Thoracic aorta (tissue), 2 donors: ENCODE measurements around the gene RASGRP2. TPM values are rescaled to one million over a fixed set of nuclear protein-coding genes. Genes with fewer than 3 reads are reported as not detected.

ENCODE experiments used
- ATAC-seq: fragments of 150-250 bp; one replicate; pipeline ENCODE4 v1.8.0; 2017; ENCODE audit warnings: low read depth; ENCODE audit not compliant: insufficient number of reproducible peaks, low FRiP score
- DNase-seq: peaks from one replicate; pipeline ENCODE4 v3.0.0-alpha.2; 2020; ENCODE audit warnings: low spot score
- H3K27ac ChIP-seq, 2 donors: fragments of 200-600 bp; sonication (generic); 1 replicate in 1 of 2; 2 replicates in 1 of 2; pipeline ENCODE4 v1.5.1; 2016; ENCODE audit warnings: mild to moderate bottlenecking in 2 of 2, moderate library complexity in 2 of 2
- H3K27me3 ChIP-seq: fragments of 200-600 bp; sonication (generic); replicated peaks from 2 replicates; pipeline ENCODE4 v1.6.0; 2016; ENCODE audit warnings: mild to moderate bottlenecking; ENCODE audit not compliant: insufficient read depth
- H3K36me3 ChIP-seq: fragments of 200-600 bp; sonication (generic); one replicate; pipeline ENCODE4 v1.5.1; 2016
- H3K4me1 ChIP-seq, 2 donors: fragments of 200-600 bp; sonication (generic); 1 replicate in 1 of 2; 2 replicates in 1 of 2; pipeline versions ENCODE4 v1.5.1 to v1.6.0; 2016; ENCODE audit warnings: low read depth in 2 of 2, mild to moderate bottlenecking in 1 of 2; ENCODE audit not compliant: control insufficient read depth in 1 of 2
- H3K4me3 ChIP-seq: fragments of 200-600 bp; sonication (generic); 2 replicates; pipeline ENCODE4 v1.5.1; 2016; ENCODE audit warnings: mild to moderate bottlenecking
- H3K9me3 ChIP-seq: fragments of 200-600 bp; sonication (generic); 2 replicates; pipeline ENCODE4 v1.5.1; 2016
- CTCF ChIP-seq: fragments of 200-600 bp; sonication (generic); IDR thresholded peaks from one replicate; pipeline ENCODE4 v1.5.1; 2019; ENCODE audit warnings: antibody characterized with exemption
- total RNA-seq, 2 donors: library from RNA; depleted of rRNA; stranded (reverse); fragments of >200 nt; gene quantifications; one replicate each; pipeline versions ENCODE4 v1.1.0 to v1.2.3, GENCODE V29; 2016

RASGRP2 gene
- total RNA-seq, 2 donors from 2014 or later = 78.4 to 89.1 TPM

GRCh38 chr11:64759131-64759721 lies 15.3 kb upstream of the RASGRP2 start:
- H3K27me3 ChIP-seq = no peaks in the 10 kb centered on the region
- TF ChIP-seq CTCF = no peak
- H3K9me3 ChIP-seq = no peaks in the 10 kb centered on the region
- peak overlapping the region; percentile 66 for H3K4me3 ChIP-seq
- DNase-seq (no peak), ATAC-seq (no peak)
- peaks cover 14% of the 10 kb centered on the region for H3K36me3 ChIP-seq
- H3K4me1 ChIP-seq = peaks cover 26 to 58% of the 10 kb centered on the region in 2 donors
- peak overlapping the region; percentile 83 to 91 for H3K27ac ChIP-seq

- Histone ChIP-seq H3K4me1 (peaks cover 22 to 51% of the 10 kb centered on the region in 2 donors), H3K4me3 (peak overlapping the region; percentile 66), H3K27me3 (no peaks in the 10 kb centered on the region), H3K9me3 (no peaks in the 10 kb centered on the region), H3K27ac (peak overlapping the region; percentile 83 to 91), H3K36me3 (peaks cover 7% of the 10 kb centered on the region)
- ATAC-seq = no peak
- DNase-seq = no peak
- TF ChIP-seq CTCF = no peak
Observed at GRCh38 chr11:64758330-64759079, 14.6 kb upstream of the RASGRP2 start.

GRCh38 chr11:64757549-64758329 lies 13.8 kb upstream of the RASGRP2 start:
- no peaks in the 10 kb centered on the region for H3K9me3 ChIP-seq
- H3K27ac ChIP-seq = no peak overlapping the region
- no peaks in the 10 kb centered on the region for H3K27me3 ChIP-seq
- no peak overlapping the region for H3K4me3 ChIP-seq
- DNase-seq (no peak), ATAC-seq (no peak)
- H3K4me1 ChIP-seq = peaks cover 19 to 44% of the 10 kb centered on the region in 2 donors
- TF ChIP-seq CTCF = no peak
- H3K36me3 ChIP-seq = peaks cover 5% of the 10 kb centered on the region

GRCh38 chr11:64755681-64756361 lies 11.9 kb upstream of the RASGRP2 start:
- no peaks in the 10 kb centered on the region for H3K36me3 ChIP-seq
- no peaks in the 10 kb centered on the region for H3K27me3 ChIP-seq
- DNase-seq (no peak), ATAC-seq (no peak)
- H3K27ac ChIP-seq = no peak overlapping the region
- no peak for TF ChIP-seq CTCF
- H3K9me3 ChIP-seq = no peaks in the 10 kb centered on the region
- peaks cover 12 to 24% of the 10 kb centered on the region in 2 donors for H3K4me1 ChIP-seq
- H3K4me3 ChIP-seq = no peak overlapping the region
